GM12891 (cell line): ENCODE data around the gene AARSD1.

Experiments
- POLR2A ChIP-seq: IDR thresholded peaks from 2 replicates; pipeline ENCODE4 v1.6.1; 2011; ENCODE audit warnings: low read depth, low read length, control low read depth
- POLR2AphosphoS5 ChIP-seq: IDR thresholded peaks from 2 replicates; pipeline ENCODE4 v1.6.1; 2011; ENCODE audit warnings: low read depth, low read length, control low read depth
- SPI1 ChIP-seq: IDR thresholded peaks from 2 replicates; pipeline ENCODE4 v1.6.1; 2011; ENCODE audit warnings: low read depth, low read length, control low read depth
- TAF1 ChIP-seq: IDR thresholded peaks from 2 replicates; pipeline ENCODE4 v1.6.1; 2011; ENCODE audit warnings: low read depth, low read length, control low read depth

GRCh38 chr17:42920106-42920900, 44.0 kb downstream of the AARSD1 start:
- TF ChIP-seq POLR2AphosphoS5 (no peak), SPI1 (no peak), TAF1 (no peak), POLR2A (no peak)
